HG03025 (cell line): ENCODE data around the gene MDC1.

ENCODE experiments used
- ATAC-seq: cut with Tn5 transposase; IDR thresholded peaks from one replicate; pipeline ENCODE4 v1.9.1; 2021; ENCODE audit warnings: mild to moderate bottlenecking, moderate library complexity; ENCODE audit not compliant: unreplicated experiment, low FRiP score

Gene MDC1

GRCh38 chr6:30709101-30709868 is 7.8 kb downstream of the MDC1 start:
- no peak for ATAC-seq

GRCh38 chr6:30707281-30707850 is 9.7 kb downstream of the MDC1 start:
- ATAC-seq: no peak

- ATAC-seq: no peak
Observed at GRCh38 chr6:30705620-30706019, 11.5 kb downstream of the MDC1 start.

- ATAC-seq: no peak
Observed at GRCh38 chr6:30703821-30704220, 13.3 kb downstream of the MDC1 start.

- no peak for ATAC-seq
Observed at GRCh38 chr6:30703011-30703410, 14.1 kb downstream of the MDC1 start.

- no peak for ATAC-seq
Observed at GRCh38 chr6:30700340-30700739, 16.7 kb downstream of the MDC1 start.

GRCh38 chr6:30696432-30696831 is 20.6 kb downstream of the MDC1 start:
- no peak for ATAC-seq

- ATAC-seq: no peak
Observed at GRCh38 chr6:30691208-30691847, 25.8 kb downstream of the MDC1 start.

GRCh38 chr6:30690403-30691207 is 26.5 kb downstream of the MDC1 start, which contains the start of gene NRM:
Gene NRM, minus strand, starts transcription at chr6:30690984. Its CDS starts 10 bp downstream, at chr6:30690974.
- no peak for ATAC-seq

- no peak for ATAC-seq
Observed at GRCh38 chr6:30689985-30690384, 27.1 kb downstream of the MDC1 start.

- ATAC-seq: no peak
Observed at GRCh38 chr6:30689022-30689865, 27.8 kb downstream of the MDC1 start.

- ATAC-seq: no peak
Observed at GRCh38 chr6:30688569-30688968, 28.5 kb downstream of the MDC1 start.

- ATAC-seq: no peak
Observed at GRCh38 chr6:30687659-30688431, 29.2 kb downstream of the MDC1 start.

GRCh38 chr6:30686908-30687658 is 30.0 kb downstream of the MDC1 start:
- ATAC-seq: peak; percentile 35

- ATAC-seq: no peak
Observed at GRCh38 chr6:30686009-30686907, 30.8 kb downstream of the MDC1 start, which contains the start of gene PPP1R18. Gene PPP1R18, minus strand, starts transcription at chr6:30686645. Its CDS starts 627 bp downstream, at chr6:30686018.

GRCh38 chr6:30685157-30686008 is 31.7 kb downstream of the MDC1 start:
- no peak for ATAC-seq
